ENCODE data around the gene PAM16. TPM values are rescaled to one million over a fixed set of nuclear protein-coding genes. Genes with fewer than 3 reads are reported as not detected.

The PAM16 gene
- total and polyA plus RNA-seq, 2 of the 8 experiments (the other 6 are each of a cell fraction or from before 2014, with no cell fraction given), result 78.3 to 198 TPM

DNA sequence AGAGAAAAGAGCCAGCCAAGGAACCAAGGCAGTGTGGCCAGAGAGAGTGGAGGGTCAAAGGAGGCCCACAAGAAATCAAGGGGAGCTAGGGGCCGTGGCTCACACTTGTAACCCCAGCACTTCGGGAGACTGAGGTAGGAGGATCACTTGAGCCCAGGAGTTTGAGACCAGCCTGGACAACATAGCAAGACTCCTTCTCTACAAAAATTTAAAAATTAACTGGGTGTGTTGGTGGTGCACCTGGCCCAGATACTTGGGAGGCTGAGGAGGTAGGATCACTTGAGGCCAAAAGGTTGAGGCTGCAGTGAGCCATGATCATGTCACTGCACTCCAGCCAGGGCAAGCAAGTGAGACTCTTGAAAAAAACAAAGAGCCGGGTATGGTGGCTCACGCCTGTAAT lies 59.4 kb downstream of the PAM16 start:
- H4K91ac ChIP-seq (replicated peaks; ENCODE audit: insufficient read length, low read length), result no peak overlapping the region
- FAIRE-seq (no peak), DNase-seq (ENCODE audit: low read depth in 1 of 2, low spot score in 2 of 2) (no peak)
- no peak overlapping the region for H2BK15ac ChIP-seq (ENCODE audit: low read length)
- 100% methylated on average over 4 of the region's 4 CpGs; no CpG with 5 or more reads in 1 of the 2 experiments for WGBS, 2 experiments (ENCODE audit: extremely low coverage in 1 of 2, insufficient coverage in 1 of 2, insufficient read length in 1 of 2, insufficient replicate concordance in 2 of 2, low coverage in 1 of 2, low lambda C conversion rate in 2 of 2, missing lambda C conversion rate in 1 of 2)
- H2BK5ac ChIP-seq (ENCODE audit: low read depth, low read length), result no peak overlapping the region
- H3K4me3 ChIP-seq (ENCODE audit: extremely low read depth in 1 of 4, insufficient read depth in 2 of 4, low read depth in 3 of 4, low read length in 4 of 4), result no peak overlapping the region
- H2BK20ac ChIP-seq (ENCODE audit: low read length), result no peak overlapping the region
- H2AFZ ChIP-seq (ENCODE audit: low read length), result no peak overlapping the region
- no peaks in the 10 kb centered on the region for H3K79me1 ChIP-seq (ENCODE audit: low read depth, low read length)
- no peaks in the 10 kb centered on the region for H4K20me1 ChIP-seq (replicated peaks in 1 of 2; ENCODE audit: control insufficient read depth in 1 of 2, insufficient read depth in 2 of 2, low read length in 2 of 2)
- no peak overlapping the region for H3K14ac ChIP-seq (ENCODE audit: insufficient read length)
- H2BK120ac ChIP-seq (replicated peaks; ENCODE audit: low read depth, low read length), result no peak overlapping the region
- H3K9me3 ChIP-seq (ENCODE audit: insufficient read depth in 2 of 2, low read depth in 1 of 2, low read length in 1 of 2), result no peaks in the 10 kb centered on the region
- no peaks in the 10 kb centered on the region for H3K27me3 ChIP-seq (replicated peaks in 1 of 4; ENCODE audit: control insufficient read depth in 3 of 4, extremely low read depth in 1 of 4, insufficient read depth in 3 of 4, low read length in 3 of 4)
- H3K23me2 ChIP-seq (ENCODE audit: low read depth, low read length), result peaks cover 3% of the 10 kb centered on the region
- POLR2A ChIA-PET (ENCODE audit: partially characterized antibody), result interaction anchor here (2.4 to 25.6 kb wide), 4 partner anchors 15 to 37 kb away, joined by 5 to 403 read pairs (median 15); partner anchors contain the start of gene TFAP4
- no peak overlapping the region for H3K27ac ChIP-seq (ENCODE audit: low read depth, low read length)
- CTCF ChIA-PET (ENCODE audit: partially characterized antibody), result interaction anchor here (1.2 to 12.0 kb wide), 7 partner anchors 8 to 112 kb away, joined by 3 to 300 read pairs (median 43); partner anchors contain the start of gene GLIS2
- H3K79me2 ChIP-seq (ENCODE audit: control insufficient read depth in 1 of 2, insufficient read depth in 2 of 2, low read length in 2 of 2), result no peaks in the 10 kb centered on the region
- no peak overlapping the region for H4K5ac ChIP-seq (ENCODE audit: insufficient read length, low read depth, low read length)
- H3K4ac ChIP-seq (replicated peaks; ENCODE audit: insufficient read length, low read depth, low read length), result no peak overlapping the region
- no peak overlapping the region; the same call in 1 of the 2 replicates for H2AK5ac ChIP-seq (ENCODE audit: low read depth, low read length)
- no peaks in the 10 kb centered on the region for H3K36me3 ChIP-seq (ENCODE audit: control insufficient read depth in 2 of 4, insufficient read depth in 4 of 4, low read length in 3 of 4)
- H3K4me1 ChIP-seq (replicated peaks in 1 of 4; ENCODE audit: control insufficient read depth in 3 of 4, insufficient read depth in 4 of 4, low read length in 3 of 4), result peaks cover 3 to 24% (median 18%) of the 10 kb centered on the region in 4 experiments
- H3K18ac ChIP-seq (ENCODE audit: extremely low read depth, low read length), result no peak overlapping the region
- H2BK12ac ChIP-seq (ENCODE audit: low read depth, low read length), result no peak overlapping the region
- no peak overlapping the region for H4K8ac ChIP-seq (ENCODE audit: extremely low read depth, insufficient read depth, low read length)
- H3K56ac ChIP-seq (replicated peaks; ENCODE audit: insufficient read length, low read depth, low read length), result no peak overlapping the region
- H3K9ac ChIP-seq (replicated peaks in 1 of 4; ENCODE audit: extremely low read depth in 1 of 4, low read depth in 3 of 4, low read length in 3 of 4), result no peak overlapping the region
- no peak overlapping the region for H3K4me2 ChIP-seq (ENCODE audit: insufficient read depth in 1 of 2, low read depth in 2 of 2, low read length in 2 of 2)
- no peak overlapping the region for H3K23ac ChIP-seq (ENCODE audit: insufficient read length)
- TF ChIP-seq KDM5A (IDR thresholded peaks at IDR 0.05; ENCODE audit: low read length) (no peak), BRCA1 (IDR thresholded peaks at IDR 0.05; ENCODE audit: low read depth, low read length) (no peak), CHD2 (IDR thresholded peaks at IDR 0.05; ENCODE audit: low read length) (no peak), CEBPB (IDR thresholded peaks at IDR 0.05; ENCODE audit: low read depth, low read length) (no peak), NRF1 (IDR thresholded peaks at IDR 0.05; ENCODE audit: low read depth, low read length) (no peak), SP1 (IDR thresholded peaks at IDR 0.05; ENCODE audit: low read depth, low read length) (no peak), CHD1 (IDR thresholded peaks at IDR 0.05; ENCODE audit: low read depth, low read length) (no peak), ATF3 (IDR thresholded peaks at IDR 0.05; ENCODE audit: insufficient read depth, low read depth, low read length) (no peak), RAD21 (IDR thresholded peaks at IDR 0.05 in 1 of 2, conservative IDR thresholded peaks at IDR 0.05 in 1 of 2; ENCODE audit: low read depth in 2 of 2, low read length in 2 of 2) (no peak), TAF1 (IDR thresholded peaks at IDR 0.05; ENCODE audit: low read depth, low read length) (no peak), NANOG (IDR thresholded peaks at IDR 0.05; ENCODE audit: insufficient read depth, low read depth, low read length, poor library complexity, severe bottlenecking) (no peak), GABPA (IDR thresholded peaks at IDR 0.05; ENCODE audit: borderline replicate concordance, insufficient read depth, low read length) (no peak), RXRA (IDR thresholded peaks at IDR 0.05; ENCODE audit: insufficient read depth, low read depth, low read length) (no peak), SRF (IDR thresholded peaks at IDR 0.05; ENCODE audit: low read depth, low read length) (no peak)
